OCI-M2 (cell line): ENCODE measurements around the gene CSNK2B.
A peak's percentile ranks its signal among the peaks of the same experiment; 100 is the strongest.

Experiments
- DNase-seq: peaks from one replicate; lab custom pipeline; 2025; ENCODE audit not compliant: unreplicated experiment; lab: John Stamatoyannopoulos, UW

Gene CSNK2B

GRCh38 chr6:31710523-31711219 is 44.8 kb downstream of the CSNK2B start:
- DNase-seq: no peak

GRCh38 chr6:31711233-31711632 is 45.4 kb downstream of the CSNK2B start:
- DNase-seq: peak; percentile 80

GRCh38 chr6:31712296-31712695 is 46.4 kb downstream of the CSNK2B start:
- no peak for DNase-seq

- DNase-seq: no peak
Measured at GRCh38 chr6:31713465-31713864, 47.6 kb downstream of the CSNK2B start.

- no peak for DNase-seq
Measured at GRCh38 chr6:31713991-31714684, 48.3 kb downstream of the CSNK2B start.

GRCh38 chr6:31715022-31715958 is 49.4 kb downstream of the CSNK2B start, which contains the start of gene LY6G6D:
Gene LY6G6D, plus strand, starts transcription at chr6:31715348. Its CDS starts 8 bp downstream, at chr6:31715356.
- DNase-seq: no peak

- DNase-seq: no peak
Measured at GRCh38 chr6:31717499-31718222, 51.8 kb downstream of the CSNK2B start.

GRCh38 chr6:31718265-31718664 is 52.4 kb downstream of the CSNK2B start:
- DNase-seq: no peak

- DNase-seq: no peak
Measured at GRCh38 chr6:31719001-31719400, 53.1 kb downstream of the CSNK2B start.
